ENCODE data around the gene SPATC1L.

SPATC1L gene

GRCh38 chr21:46131838-46132651 lies 52.2 kb downstream of the SPATC1L start:
- TF ChIP-seq, protein P1, sequence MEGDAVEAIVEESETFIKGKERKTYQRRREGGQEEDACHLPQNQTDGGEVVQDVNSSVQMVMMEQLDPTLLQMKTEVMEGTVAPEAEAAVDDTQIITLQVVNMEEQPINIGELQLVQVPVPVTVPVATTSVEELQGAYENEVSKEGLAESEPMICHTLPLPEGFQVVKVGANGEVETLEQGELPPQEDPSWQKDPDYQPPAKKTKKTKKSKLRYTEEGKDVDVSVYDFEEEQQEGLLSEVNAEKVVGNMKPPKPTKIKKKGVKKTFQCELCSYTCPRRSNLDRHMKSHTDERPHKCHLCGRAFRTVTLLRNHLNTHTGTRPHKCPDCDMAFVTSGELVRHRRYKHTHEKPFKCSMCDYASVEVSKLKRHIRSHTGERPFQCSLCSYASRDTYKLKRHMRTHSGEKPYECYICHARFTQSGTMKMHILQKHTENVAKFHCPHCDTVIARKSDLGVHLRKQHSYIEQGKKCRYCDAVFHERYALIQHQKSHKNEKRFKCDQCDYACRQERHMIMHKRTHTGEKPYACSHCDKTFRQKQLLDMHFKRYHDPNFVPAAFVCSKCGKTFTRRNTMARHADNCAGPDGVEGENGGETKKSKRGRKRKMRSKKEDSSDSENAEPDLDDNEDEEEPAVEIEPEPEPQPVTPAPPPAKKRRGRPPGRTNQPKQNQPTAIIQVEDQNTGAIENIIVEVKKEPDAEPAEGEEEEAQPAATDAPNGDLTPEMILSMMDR (conservative IDR thresholded peaks at IDR 0.05; ENCODE audit: low read length), result no peak
- H3K4me3 ChIP-seq (ENCODE audit: low read length), result no peak overlapping the region
- no peak for DNase-seq (ENCODE audit: low read depth)

GRCh38 chr21:46131588-46131837 lies 52.7 kb downstream of the SPATC1L start:
- DNase-seq (ENCODE audit: low read depth), result no peak
- TF ChIP-seq, protein P1 (conservative IDR thresholded peaks at IDR 0.05; ENCODE audit: low read length), result no peak
- H3K4me3 ChIP-seq (ENCODE audit: low read length), result no peak overlapping the region

DNA sequence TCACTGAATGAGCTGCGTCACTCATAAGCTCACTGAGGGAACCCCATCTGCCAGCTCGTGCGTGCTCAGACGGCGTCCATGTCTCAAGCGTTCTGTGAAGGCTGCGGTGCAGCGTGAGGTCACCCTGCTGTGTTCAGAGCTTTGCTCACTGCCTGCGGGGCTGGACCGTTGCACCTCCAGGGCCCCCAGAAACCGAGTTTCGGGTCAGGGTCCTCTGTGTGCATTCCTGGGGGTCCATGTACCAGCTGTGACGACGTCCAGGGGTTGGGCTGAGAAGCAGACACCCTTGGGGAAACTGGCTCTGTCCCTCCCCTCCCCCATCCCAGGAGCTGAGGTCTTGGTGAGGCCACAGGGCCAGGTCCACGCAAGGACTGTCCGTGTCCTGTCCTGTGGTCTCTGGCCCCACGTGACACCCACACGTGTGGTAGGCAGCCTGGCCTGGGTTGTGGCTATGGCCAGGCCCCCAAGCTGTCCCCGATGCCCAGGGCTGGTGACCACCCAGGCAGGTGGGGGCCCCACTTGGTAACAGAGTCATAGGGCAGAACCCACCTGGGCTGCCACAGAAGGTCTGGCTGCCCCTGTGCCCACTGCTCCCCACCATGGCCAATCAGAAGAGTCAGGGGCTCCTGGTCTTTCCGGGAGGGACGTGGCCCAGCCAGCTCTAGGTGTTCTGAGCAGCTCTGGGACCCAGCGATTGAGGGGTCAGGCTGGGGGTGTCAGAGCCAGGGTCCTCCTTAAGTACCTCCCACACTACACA lies 53.2 kb downstream of the SPATC1L start:
- TF ChIP-seq, protein P1 (conservative IDR thresholded peaks at IDR 0.05; ENCODE audit: low read length), result no peak
- H3K4me3 ChIP-seq (ENCODE audit: low read length), result no peak overlapping the region
- DNase-seq (ENCODE audit: low read depth), result peak; percentile 47

- DNase-seq (ENCODE audit: low read depth), result no peak
- no peak overlapping the region for H3K4me3 ChIP-seq (ENCODE audit: low read length)
- TF ChIP-seq, protein P1 (conservative IDR thresholded peaks at IDR 0.05; ENCODE audit: low read length), result no peak
Observed at GRCh38 chr21:46129846-46130651, 54.2 kb downstream of the SPATC1L start.

- TF ChIP-seq, protein P1 (conservative IDR thresholded peaks at IDR 0.05; ENCODE audit: low read length), result no peak
- no peak overlapping the region for H3K4me3 ChIP-seq (ENCODE audit: low read length)
- no peak for DNase-seq (ENCODE audit: low read depth)
Observed at GRCh38 chr21:46128933-46129571, 55.2 kb downstream of the SPATC1L start.

- TF ChIP-seq, protein P1 (conservative IDR thresholded peaks at IDR 0.05; ENCODE audit: low read length), result no peak
- no peak for DNase-seq (ENCODE audit: low read depth)
- H3K4me3 ChIP-seq (ENCODE audit: low read length), result no peak overlapping the region
Observed at GRCh38 chr21:46128106-46128932, 55.9 kb downstream of the SPATC1L start.
